Neural crest cell (in vitro differentiated cells): ENCODE results near the gene PLCB1. TPM values are rescaled to one million over a fixed set of nuclear protein-coding genes. Genes with fewer than 3 reads are reported as not detected.

ENCODE experiments used
- DNase-seq: peaks from one replicate; pipeline ENCODE4 v3.0.0; 2021; ENCODE audit warnings: low read depth, mixed read lengths, low spot score
- H3K27ac Mint-ChIP-seq: one replicate; pipeline ENCODE4 v1.8.0; 2021; ENCODE audit warnings: mild to moderate bottlenecking, mixed read lengths; ENCODE audit not compliant: unreplicated experiment
- H3K27me3 Mint-ChIP-seq: 2 replicates; pipeline ENCODE4 v1.8.0; 2021; ENCODE audit warnings: low read depth, mild to moderate bottlenecking, mixed read lengths
- H3K36me3 Mint-ChIP-seq: 2 replicates; pipeline ENCODE4 v1.8.0; 2021; ENCODE audit warnings: low read depth, mild to moderate bottlenecking, mixed read lengths
- H3K4me1 Mint-ChIP-seq: 2 replicates; pipeline ENCODE4 v1.8.0; 2021; ENCODE audit warnings: mixed read lengths
- H3K4me3 Mint-ChIP-seq: one replicate; pipeline ENCODE4 v1.8.0; 2021; ENCODE audit warnings: mild to moderate bottlenecking, mixed read lengths
- H3K9me3 Mint-ChIP-seq: 2 replicates; pipeline ENCODE4 v1.8.0; 2021; ENCODE audit warnings: mixed read lengths
- CTCF ChIP-seq: fragments of 200-600 bp; sonication (generic); conservative IDR thresholded peaks from 2 replicates; pipeline ENCODE4 v1.5.0; 2021; ENCODE audit warnings: antibody characterized with exemption, mild to moderate bottlenecking
- total RNA-seq: library from RNA; stranded (reverse); gene quantifications from 2 replicates; pipeline ENCODE4 v1.2.1, GENCODE V29; 2021

PLCB1 gene
- total RNA-seq, 1 donor from 2014 or later = 13.7 TPM

- Mint-ChIP-seq H3K27me3 (no peaks in the 10 kb centered on the region), H3K36me3 (peaks cover 9% of the 10 kb centered on the region), H3K27ac (no peak overlapping the region), H3K4me3 (no peak overlapping the region), H3K9me3 (peaks cover 11% of the 10 kb centered on the region), H3K4me1 (no peaks in the 10 kb centered on the region)
- DNase-seq = no peak
- TF ChIP-seq CTCF = no peak
Measured at GRCh38 chr20:8162610-8163009, 30.5 kb downstream of the PLCB1 start.

GRCh38 chr20:8163543-8163942 lies 31.5 kb downstream of the PLCB1 start:
- Mint-ChIP-seq H3K36me3 (peaks cover 3% of the 10 kb centered on the region), H3K27me3 (no peaks in the 10 kb centered on the region), H3K4me1 (no peaks in the 10 kb centered on the region), H3K27ac (no peak overlapping the region), H3K4me3 (no peak overlapping the region), H3K9me3 (peaks cover 5% of the 10 kb centered on the region)
- TF ChIP-seq CTCF = no peak
- no peak for DNase-seq

GRCh38 chr20:8166730-8167129 lies 34.7 kb downstream of the PLCB1 start:
- H3K4me1 Mint-ChIP-seq = no peaks in the 10 kb centered on the region
- no peak for TF ChIP-seq CTCF
- H3K27ac Mint-ChIP-seq = no peak overlapping the region
- no peaks in the 10 kb centered on the region for H3K36me3 Mint-ChIP-seq
- no peak overlapping the region for H3K4me3 Mint-ChIP-seq
- DNase-seq = no peak
- no peaks in the 10 kb centered on the region for H3K9me3 Mint-ChIP-seq
- no peaks in the 10 kb centered on the region for H3K27me3 Mint-ChIP-seq

- Mint-ChIP-seq H3K27me3 (no peaks in the 10 kb centered on the region), H3K4me1 (no peaks in the 10 kb centered on the region)
Measured at GRCh38 chr20:8168785-8169288, 36.8 kb downstream of the PLCB1 start.

GRCh38 chr20:8170921-8171320 lies 38.9 kb downstream of the PLCB1 start:
- Mint-ChIP-seq H3K4me1 (no peaks in the 10 kb centered on the region), H3K27me3 (no peaks in the 10 kb centered on the region), H3K4me3 (no peak overlapping the region), H3K36me3 (no peaks in the 10 kb centered on the region), H3K27ac (no peak overlapping the region), H3K9me3 (no peaks in the 10 kb centered on the region)
- DNase-seq = no peak
- no peak for TF ChIP-seq CTCF

More at GRCh38 chr20:8168785-8169288, 36.8 kb downstream of the PLCB1 start:
- no peak overlapping the region for H3K27ac Mint-ChIP-seq
- no peak for DNase-seq
- H3K4me3 Mint-ChIP-seq = no peak overlapping the region
- no peaks in the 10 kb centered on the region for H3K36me3 Mint-ChIP-seq
- no peaks in the 10 kb centered on the region for H3K9me3 Mint-ChIP-seq
- TF ChIP-seq CTCF = no peak

GRCh38 chr20:8172191-8172590 lies 40.1 kb downstream of the PLCB1 start:
- Mint-ChIP-seq H3K27ac (no peak overlapping the region), H3K36me3 (no peaks in the 10 kb centered on the region), H3K4me1 (no peaks in the 10 kb centered on the region), H3K4me3 (no peak overlapping the region), H3K9me3 (no peaks in the 10 kb centered on the region), H3K27me3 (no peaks in the 10 kb centered on the region)
- no peak for TF ChIP-seq CTCF
- no peak for DNase-seq
